H1 (cell line): Measurements from ENCODE around the gene STARD3. TPM values are rescaled to one million over a fixed set of nuclear protein-coding genes. Genes with fewer than 3 reads are reported as not detected.

Experiments used
- BACH1 ChIP-seq: IDR thresholded peaks from 2 replicates; pipeline ENCODE4 v1.6.1; 2012; ENCODE audit warnings: low read length, improper control_type of control experiment
- CBX8 ChIP-seq: fragments of 300-800, 300-1000 bp; sonication (generic); IDR thresholded peaks from 2 replicates; pipeline ENCODE4 v1.7.1; 2016; ENCODE audit warnings: low read depth, low read length, borderline replicate concordance
- CHD1 ChIP-seq: IDR thresholded peaks from 2 replicates; pipeline ENCODE4 v1.6.1; 2012; ENCODE audit warnings: low read depth, low read length, improper control_type of control experiment
- TAF1 ChIP-seq: IDR thresholded peaks from 2 replicates; pipeline ENCODE4 v1.6.1; 2011; ENCODE audit warnings: mild to moderate bottlenecking, low read depth, low read length
- TCF12 ChIP-seq: IDR thresholded peaks from 2 replicates; pipeline ENCODE4 v1.6.1; 2011; ENCODE audit warnings: low read depth, mild to moderate bottlenecking, low read length
- YY1 ChIP-seq: IDR thresholded peaks from 2 replicates; pipeline ENCODE4 v1.6.1; 2011; ENCODE audit warnings: low read depth, mild to moderate bottlenecking, low read length
- ZNF274 ChIP-seq: IDR thresholded peaks from 2 replicates; pipeline ENCODE4 v1.7.0; 2012; ENCODE audit warnings: low read length, borderline replicate concordance; ENCODE audit errors: extremely low read depth
- polyA plus RNA-seq, 7 experiments: library from polyadenylated mRNA; depleted of rRNA in 3 of 7; stranded (reverse) in 5 of 7; unstranded in 2 of 7; fragments of >200 nt in 5 of 7; fragments of 200-250 nt in 2 of 7; gene quantifications; 1 replicate in 5 of 7; 2 replicates in 1 of 7; 4 replicates in 1 of 7; pipeline versions ENCODE4 v1.2.1 to v1.2.3, GENCODE V29; 2011 to 2013; ENCODE audit warnings: missing spikeins in 2 of 7, mixed read lengths in 2 of 7
- total RNA-seq: library from RNA; stranded (reverse); fragmentation: NEBNext Ultra II Directional; extraction: Animal tissue kit (Norgen Biotek cat#: 25700); gene quantifications from 2 replicates; pipeline ENCODE4 v1.2.1, GENCODE V29; 2021
- TF ChIP-seq, protein P1 (sequence below): fragments of 300-600 bp; sonication (generic); IDR thresholded peaks from 2 replicates; pipeline ENCODE4 v1.7.1; 2012; ENCODE audit warnings: low read length, moderate library complexity, mild to moderate bottlenecking, inconsistent platforms; ENCODE audit not compliant: insufficient replicate concordance

The STARD3 gene
- total and polyA plus RNA-seq, 2 of the 8 experiments (the other 6 are each of a cell fraction or from before 2014, with no cell fraction given), result 47.6 to 80.3 TPM

DNA sequence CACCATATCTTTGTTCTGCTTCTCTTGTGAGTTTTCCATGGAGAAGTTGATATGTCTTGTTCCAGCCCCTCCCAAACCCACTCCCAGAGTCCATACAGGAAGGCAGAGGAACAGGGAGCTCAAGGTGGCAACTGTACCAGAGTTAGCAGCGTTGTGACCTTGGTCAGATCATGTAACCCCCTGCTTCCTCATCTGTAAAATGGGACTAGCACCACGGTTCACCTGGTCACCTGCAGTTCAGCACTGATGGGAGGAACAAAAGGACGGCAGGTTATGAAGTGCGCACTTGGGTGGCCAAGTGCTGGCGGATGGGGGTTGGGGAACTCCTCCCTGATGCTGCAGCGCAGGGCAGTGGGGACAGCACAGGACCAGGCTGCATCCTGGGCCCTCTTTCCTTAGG is 21.5 kb upstream of the STARD3 start (continued):
- TF ChIP-seq, protein P1, sequence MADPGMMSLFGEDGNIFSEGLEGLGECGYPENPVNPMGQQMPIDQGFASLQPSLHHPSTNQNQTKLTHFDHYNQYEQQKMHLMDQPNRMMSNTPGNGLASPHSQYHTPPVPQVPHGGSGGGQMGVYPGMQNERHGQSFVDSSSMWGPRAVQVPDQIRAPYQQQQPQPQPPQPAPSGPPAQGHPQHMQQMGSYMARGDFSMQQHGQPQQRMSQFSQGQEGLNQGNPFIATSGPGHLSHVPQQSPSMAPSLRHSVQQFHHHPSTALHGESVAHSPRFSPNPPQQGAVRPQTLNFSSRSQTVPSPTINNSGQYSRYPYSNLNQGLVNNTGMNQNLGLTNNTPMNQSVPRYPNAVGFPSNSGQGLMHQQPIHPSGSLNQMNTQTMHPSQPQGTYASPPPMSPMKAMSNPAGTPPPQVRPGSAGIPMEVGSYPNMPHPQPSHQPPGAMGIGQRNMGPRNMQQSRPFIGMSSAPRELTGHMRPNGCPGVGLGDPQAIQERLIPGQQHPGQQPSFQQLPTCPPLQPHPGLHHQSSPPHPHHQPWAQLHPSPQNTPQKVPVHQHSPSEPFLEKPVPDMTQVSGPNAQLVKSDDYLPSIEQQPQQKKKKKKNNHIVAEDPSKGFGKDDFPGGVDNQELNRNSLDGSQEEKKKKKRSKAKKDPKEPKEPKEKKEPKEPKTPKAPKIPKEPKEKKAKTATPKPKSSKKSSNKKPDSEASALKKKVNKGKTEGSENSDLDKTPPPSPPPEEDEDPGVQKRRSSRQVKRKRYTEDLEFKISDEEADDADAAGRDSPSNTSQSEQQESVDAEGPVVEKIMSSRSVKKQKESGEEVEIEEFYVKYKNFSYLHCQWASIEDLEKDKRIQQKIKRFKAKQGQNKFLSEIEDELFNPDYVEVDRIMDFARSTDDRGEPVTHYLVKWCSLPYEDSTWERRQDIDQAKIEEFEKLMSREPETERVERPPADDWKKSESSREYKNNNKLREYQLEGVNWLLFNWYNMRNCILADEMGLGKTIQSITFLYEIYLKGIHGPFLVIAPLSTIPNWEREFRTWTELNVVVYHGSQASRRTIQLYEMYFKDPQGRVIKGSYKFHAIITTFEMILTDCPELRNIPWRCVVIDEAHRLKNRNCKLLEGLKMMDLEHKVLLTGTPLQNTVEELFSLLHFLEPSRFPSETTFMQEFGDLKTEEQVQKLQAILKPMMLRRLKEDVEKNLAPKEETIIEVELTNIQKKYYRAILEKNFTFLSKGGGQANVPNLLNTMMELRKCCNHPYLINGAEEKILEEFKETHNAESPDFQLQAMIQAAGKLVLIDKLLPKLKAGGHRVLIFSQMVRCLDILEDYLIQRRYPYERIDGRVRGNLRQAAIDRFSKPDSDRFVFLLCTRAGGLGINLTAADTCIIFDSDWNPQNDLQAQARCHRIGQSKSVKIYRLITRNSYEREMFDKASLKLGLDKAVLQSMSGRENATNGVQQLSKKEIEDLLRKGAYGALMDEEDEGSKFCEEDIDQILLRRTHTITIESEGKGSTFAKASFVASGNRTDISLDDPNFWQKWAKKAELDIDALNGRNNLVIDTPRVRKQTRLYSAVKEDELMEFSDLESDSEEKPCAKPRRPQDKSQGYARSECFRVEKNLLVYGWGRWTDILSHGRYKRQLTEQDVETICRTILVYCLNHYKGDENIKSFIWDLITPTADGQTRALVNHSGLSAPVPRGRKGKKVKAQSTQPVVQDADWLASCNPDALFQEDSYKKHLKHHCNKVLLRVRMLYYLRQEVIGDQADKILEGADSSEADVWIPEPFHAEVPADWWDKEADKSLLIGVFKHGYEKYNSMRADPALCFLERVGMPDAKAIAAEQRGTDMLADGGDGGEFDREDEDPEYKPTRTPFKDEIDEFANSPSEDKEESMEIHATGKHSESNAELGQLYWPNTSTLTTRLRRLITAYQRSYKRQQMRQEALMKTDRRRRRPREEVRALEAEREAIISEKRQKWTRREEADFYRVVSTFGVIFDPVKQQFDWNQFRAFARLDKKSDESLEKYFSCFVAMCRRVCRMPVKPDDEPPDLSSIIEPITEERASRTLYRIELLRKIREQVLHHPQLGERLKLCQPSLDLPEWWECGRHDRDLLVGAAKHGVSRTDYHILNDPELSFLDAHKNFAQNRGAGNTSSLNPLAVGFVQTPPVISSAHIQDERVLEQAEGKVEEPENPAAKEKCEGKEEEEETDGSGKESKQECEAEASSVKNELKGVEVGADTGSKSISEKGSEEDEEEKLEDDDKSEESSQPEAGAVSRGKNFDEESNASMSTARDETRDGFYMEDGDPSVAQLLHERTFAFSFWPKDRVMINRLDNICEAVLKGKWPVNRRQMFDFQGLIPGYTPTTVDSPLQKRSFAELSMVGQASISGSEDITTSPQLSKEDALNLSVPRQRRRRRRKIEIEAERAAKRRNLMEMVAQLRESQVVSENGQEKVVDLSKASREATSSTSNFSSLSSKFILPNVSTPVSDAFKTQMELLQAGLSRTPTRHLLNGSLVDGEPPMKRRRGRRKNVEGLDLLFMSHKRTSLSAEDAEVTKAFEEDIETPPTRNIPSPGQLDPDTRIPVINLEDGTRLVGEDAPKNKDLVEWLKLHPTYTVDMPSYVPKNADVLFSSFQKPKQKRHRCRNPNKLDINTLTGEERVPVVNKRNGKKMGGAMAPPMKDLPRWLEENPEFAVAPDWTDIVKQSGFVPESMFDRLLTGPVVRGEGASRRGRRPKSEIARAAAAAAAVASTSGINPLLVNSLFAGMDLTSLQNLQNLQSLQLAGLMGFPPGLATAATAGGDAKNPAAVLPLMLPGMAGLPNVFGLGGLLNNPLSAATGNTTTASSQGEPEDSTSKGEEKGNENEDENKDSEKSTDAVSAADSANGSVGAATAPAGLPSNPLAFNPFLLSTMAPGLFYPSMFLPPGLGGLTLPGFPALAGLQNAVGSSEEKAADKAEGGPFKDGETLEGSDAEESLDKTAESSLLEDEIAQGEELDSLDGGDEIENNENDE, result no peak
- TF ChIP-seq BACH1 (no peak), YY1 (no peak), TCF12 (no peak), CBX8 (no peak), CHD1 (no peak), ZNF274 (no peak), TAF1 (no peak)
